GM19452 (cell line): Measurements from ENCODE around the gene PEMT.
"Not testable (repeated sequence)": the region's sequence is repeated elsewhere in the genome, so short reads cannot be mapped to it uniquely, and the experiment has no call there.

Experiments
- ATAC-seq: cut with Tn5 transposase; IDR thresholded peaks from one replicate; pipeline ENCODE4 v1.9.1; 2021; ENCODE audit not compliant: unreplicated experiment

PEMT gene

GRCh38 chr17:17591355-17592298 lies at the start of gene PEMT:
TSS of gene PEMT (minus strand) at chr17:17591708. CDS start at chr17:17591626, 82 bp downstream.
- ATAC-seq, result peak; percentile 98

- not testable (repeated sequence) for ATAC-seq
Measured at GRCh38 chr17:17639661-17640270, 48.3 kb upstream of the PEMT start.

- ATAC-seq, result no peak
Measured at GRCh38 chr17:17638467-17638866, 47.0 kb upstream of the PEMT start.

- ATAC-seq, result no peak
Measured at GRCh38 chr17:17636272-17636885, 44.9 kb upstream of the PEMT start.

GRCh38 chr17:17635537-17636271 lies 44.2 kb upstream of the PEMT start:
- not testable (repeated sequence) for ATAC-seq

GRCh38 chr17:17635126-17635525 lies 43.6 kb upstream of the PEMT start:
- no peak for ATAC-seq

- ATAC-seq, result no peak
Measured at GRCh38 chr17:17633310-17633709, 41.8 kb upstream of the PEMT start.

GRCh38 chr17:17632690-17633089 lies 41.2 kb upstream of the PEMT start:
- ATAC-seq, result not testable (repeated sequence)

- ATAC-seq, result no peak
Measured at GRCh38 chr17:17628388-17629008, 37.0 kb upstream of the PEMT start.

- no peak for ATAC-seq
Measured at GRCh38 chr17:17626840-17627239, 35.3 kb upstream of the PEMT start.

- no peak for ATAC-seq
Measured at GRCh38 chr17:17626151-17626805, 34.8 kb upstream of the PEMT start.

GRCh38 chr17:17624741-17625140 lies 33.2 kb upstream of the PEMT start:
- ATAC-seq, result no peak

- ATAC-seq, result no peak
Measured at GRCh38 chr17:17623904-17624303, 32.4 kb upstream of the PEMT start.

GRCh38 chr17:17621254-17621653 lies 29.7 kb upstream of the PEMT start:
- ATAC-seq, result no peak

- no peak for ATAC-seq
Measured at GRCh38 chr17:17613708-17614114, 22.2 kb upstream of the PEMT start.

- no peak for ATAC-seq
Measured at GRCh38 chr17:17612085-17613022, 20.8 kb upstream of the PEMT start.

GRCh38 chr17:17609121-17609520 lies 17.6 kb upstream of the PEMT start:
- ATAC-seq, result no peak

- no peak for ATAC-seq
Measured at GRCh38 chr17:17606416-17607000, 15.0 kb upstream of the PEMT start.

- no peak for ATAC-seq
Measured at GRCh38 chr17:17605729-17606088, 14.2 kb upstream of the PEMT start.
